Astrocyte of the cerebellum (primary cell): ENCODE data around the gene PTPRT.

Experiments
- DNase-seq: peaks from one replicate; pipeline ENCODE4 v3.0.0-alpha.2; 2011; ENCODE audit warnings: low read depth
- H3K4me3 ChIP-seq: 2 replicates; pipeline ENCODE4 v1.5.1; 2011; ENCODE audit warnings: mild to moderate bottlenecking, low read depth, low read length, moderate library complexity
- CTCF ChIP-seq: IDR thresholded peaks from 2 replicates; pipeline ENCODE4 v1.5.1; 2012; ENCODE audit warnings: low read length, low read depth, moderate library complexity, mild to moderate bottlenecking; ENCODE audit errors: missing control alignments
- in situ Hi-C: cut with HindIII; loops from 2 replicates; pipeline ENCODE4 v1.10.0; 2017; ENCODE audit warnings: low sequenced_read_pairs

Gene PTPRT

GRCh38 chr20:42734660-42735368 is 454.9 kb downstream of the PTPRT start:
- in situ Hi-C loops = no loop called here
- DNase-seq = no peak
- TF ChIP-seq CTCF = no peak
- H3K4me3 ChIP-seq = no peak overlapping the region

GRCh38 chr20:42721923-42722322 is 467.8 kb downstream of the PTPRT start:
- TF ChIP-seq CTCF = no peak
- in situ Hi-C loops = no loop called here
- no peak overlapping the region for H3K4me3 ChIP-seq
- DNase-seq = no peak

- H3K4me3 ChIP-seq = no peak overlapping the region
- TF ChIP-seq CTCF = no peak
- no peak for DNase-seq
- in situ Hi-C loops = no loop called here
Measured at GRCh38 chr20:42714298-42715141, 475.2 kb downstream of the PTPRT start.

GRCh38 chr20:42708266-42708665 is 481.4 kb downstream of the PTPRT start:
- no peak overlapping the region for H3K4me3 ChIP-seq
- in situ Hi-C loops = no loop called here
- TF ChIP-seq CTCF = no peak
- no peak for DNase-seq

GRCh38 chr20:42706759-42707158 is 482.9 kb downstream of the PTPRT start:
- no peak for DNase-seq
- no peak overlapping the region for H3K4me3 ChIP-seq
- no peak for TF ChIP-seq CTCF
- in situ Hi-C loops = no loop called here

GRCh38 chr20:42705550-42705949 is 484.2 kb downstream of the PTPRT start:
- TF ChIP-seq CTCF = no peak
- in situ Hi-C loops = no loop called here
- DNase-seq = no peak
- H3K4me3 ChIP-seq = no peak overlapping the region
